GM12878 (cell line): ENCODE measurements around the gene RAB15. TPM values are rescaled to one million over a fixed set of nuclear protein-coding genes. Genes with fewer than 3 reads are reported as not detected.

Source experiments
- ATAC-seq: fragments of 200-7000 bp; cut with Tn5 transposase; 3 replicates; pipeline ENCODE4 v1.9.1; 2020; ENCODE audit warnings: mild to moderate bottlenecking, moderate library complexity
- BruUV-seq: library from RNA; stranded (reverse); fragments of 400-500 nt; replicated peaks from 2 replicates; lab custom pipeline; 2021; lab: Mats Ljungman, UMichigan
- CTCF ChIA-PET: fragments of 300-600 bp; sonication (Branson Sonifier 250); formaldehyde crosslinking; extraction: SDS; loops from one replicate; lab custom pipeline; 2021; ENCODE audit warnings: inconsistent platforms; lab: Yijun Ruan, JAX
- POLR2A ChIA-PET: fragments of 350-600 bp; formaldehyde crosslinking; extraction: SDS; loops from one replicate; lab custom pipeline; 2021; ENCODE audit warnings: inconsistent platforms; lab: Charles Lee
- RAD21 ChIA-PET: fragments of 300-600 bp; sonication (Branson Sonifier 250); formaldehyde crosslinking; loops from one replicate; lab custom pipeline; 2023; ENCODE audit warnings: antibody characterized with exemption; ENCODE audit not compliant: unreplicated experiment; lab: Charles Lee
- SMC1A ChIA-PET: fragments of 300-600 bp; sonication (Branson Sonifier 250); formaldehyde crosslinking; loops from one replicate; lab custom pipeline; 2023; ENCODE audit not compliant: unreplicated experiment, uncharacterized antibody; lab: Charles Lee
- DNase-seq: peaks from one replicate; pipeline ENCODE4 v3.0.0-alpha.2; 2011; ENCODE audit warnings: low read depth, low spot score
- FAIRE-seq: peaks from 3 replicates; lab custom pipeline; 2011; peaks lifted over from hg19 to GRCh38; lab: Jason Lieb, UNC
- H2AFZ ChIP-seq: 2 replicates; pipeline ENCODE4 v1.6.0; 2011; ENCODE audit warnings: low read depth, low read length, control low read depth; ENCODE audit not compliant: control insufficient read depth
- H3K27ac ChIP-seq: 2 replicates; pipeline ENCODE4 v1.5.1; 2011; ENCODE audit warnings: control low read depth; ENCODE audit not compliant: control insufficient read depth, insufficient read depth
- H3K27me3 ChIP-seq, 2 experiments: replicated peaks in 1 of 2; 2 replicates each; pipeline versions ENCODE4 v1.6.0 to v1.6.1; 2011; ENCODE audit warnings: low read length in 1 of 2; ENCODE audit not compliant: control insufficient read depth in 2 of 2, insufficient read depth in 2 of 2
- H3K36me3 ChIP-seq, 2 experiments: 2 replicates each; pipeline ENCODE4 v1.5.1; 2011; ENCODE audit warnings: low read length in 1 of 2; ENCODE audit not compliant: control insufficient read depth in 2 of 2, insufficient read depth in 2 of 2
- H3K4me1 ChIP-seq: 2 replicates; pipeline ENCODE4 v1.6.1; 2011; ENCODE audit warnings: mild to moderate bottlenecking, low read length, moderate library complexity, mixed read lengths; ENCODE audit not compliant: control insufficient read depth, insufficient read depth
- H3K4me2 ChIP-seq: 2 replicates; pipeline ENCODE4 v1.6.0; 2011; ENCODE audit warnings: control low read depth; ENCODE audit not compliant: control insufficient read depth, insufficient read depth
- H3K4me3 ChIP-seq: fragments of 200-600 bp; sonication (generic); 2 replicates; pipeline ENCODE4 v1.5.1; 2016
- H3K79me2 ChIP-seq: 2 replicates; pipeline ENCODE4 v1.6.0; 2011; ENCODE audit warnings: low read length; ENCODE audit not compliant: control insufficient read depth, insufficient read depth
- H3K9ac ChIP-seq: 2 replicates; pipeline ENCODE4 v1.8.0; 2011; ENCODE audit warnings: low read length, control low read depth, mixed read lengths; ENCODE audit not compliant: control insufficient read depth, insufficient read depth
- H3K9me3 ChIP-seq: replicated peaks from 3 replicates; pipeline ENCODE4 v1.5.1; 2011; ENCODE audit warnings: mild to moderate bottlenecking, low read length; ENCODE audit not compliant: control insufficient read depth, insufficient read depth
- H4K20me1 ChIP-seq: 2 replicates; pipeline ENCODE4 v1.6.0; 2011; ENCODE audit not compliant: control insufficient read depth, insufficient read depth
- ASH2L ChIP-seq: fragments of 300-600, 200-600 bp; sonication (generic); IDR thresholded peaks from 2 replicates; pipeline ENCODE4 v1.6.1; 2017; ENCODE audit warnings: low read depth, mild to moderate bottlenecking, borderline replicate concordance
- BHLHE40 ChIP-seq, 2 experiments: fragments of 450-650 bp in 1 of 2; IDR thresholded peaks; 2 replicates each; pipeline ENCODE4 v1.6.1; 2011 to 2017; ENCODE audit warnings: low read depth in 2 of 2, borderline replicate concordance in 1 of 2, improper control_type of control experiment in 1 of 2, low read length in 1 of 2, mild to moderate bottlenecking in 1 of 2
- EZH2 ChIP-seq: IDR thresholded peaks from 2 replicates; pipeline ENCODE4 v1.6.1; 2012; ENCODE audit warnings: low read depth, mild to moderate bottlenecking, control low read depth, inconsistent platforms, low read length, borderline replicate concordance; ENCODE audit not compliant: control insufficient read depth
- IRF3 ChIP-seq: fragments of 450-650 bp; IDR thresholded peaks from 2 replicates; pipeline ENCODE4 v1.6.1; 2014; ENCODE audit warnings: mild to moderate bottlenecking
- IRF4 ChIP-seq: IDR thresholded peaks from 2 replicates; pipeline ENCODE4 v1.6.1; 2011; ENCODE audit warnings: low read depth, low read length
- MLLT1 ChIP-seq: fragments of 450-650 bp; IDR thresholded peaks from 2 replicates; pipeline ENCODE4 v1.6.1; 2016; ENCODE audit warnings: mild to moderate bottlenecking
- NRF1 ChIP-seq: conservative IDR thresholded peaks from 2 replicates; pipeline ENCODE4 v1.6.1; 2011; ENCODE audit warnings: mild to moderate bottlenecking, low read depth, low read length, improper control_type of control experiment
- PAX8 ChIP-seq: fragments of 450-650 bp; IDR thresholded peaks from 2 replicates; pipeline ENCODE4 v1.6.1; 2017; ENCODE audit warnings: mild to moderate bottlenecking, moderate library complexity
- RAD51 ChIP-seq: fragments of 450-650 bp; IDR thresholded peaks from 2 replicates; pipeline ENCODE4 v1.6.1; 2016; ENCODE audit warnings: moderate library complexity, mild to moderate bottlenecking, inconsistent platforms
- RUNX3 ChIP-seq: IDR thresholded peaks from 2 replicates; pipeline ENCODE4 v1.6.1; 2012; ENCODE audit warnings: low read length, inconsistent platforms
- SREBF2 ChIP-seq: IDR thresholded peaks from 2 replicates; pipeline ENCODE4 v1.6.1; 2012; ENCODE audit warnings: mild to moderate bottlenecking, low read length
- ZBTB40 ChIP-seq: fragments of 450-650 bp; IDR thresholded peaks from 2 replicates; pipeline ENCODE4 v1.6.1; 2016; ENCODE audit warnings: mild to moderate bottlenecking, moderate library complexity, borderline replicate concordance
- WGBS: methylation state at CpG from one replicate; pipeline ENCODE4 v1.1.6; 2016; ENCODE audit warnings: low lambda C conversion rate; ENCODE audit not compliant: insufficient replicate concordance, insufficient coverage; ENCODE audit errors: missing lambda C conversion rate; 5-methylcytosine and 5-hydroxymethylcytosine counted together
- in situ Hi-C: fragments of 300-500 bp; cut with MboI; formaldehyde crosslinking; loops from 9 replicates; pipeline ENCODE4 v1.14.3; 2018; ENCODE audit warnings: mixed read lengths
- intact Hi-C: fragments of 100-400 bp; cut with micrococcal nuclease; formaldehyde crosslinking; loops from one replicate; pipeline ENCODE4 v1.14.2; 2022; ENCODE audit not compliant: unreplicated experiment
- polyA plus RNA-seq, 11 experiments: library from polyadenylated mRNA; depleted of rRNA in 4 of 11; unstranded in 6 of 11; stranded (reverse) in 5 of 11; fragments of >200 nt; fragmentation: Nextera tagmentation in 4 of 11; fragmentation: Illumina TruSeq in 1 of 11; extraction: Ambion mirVana in 4 of 11; extraction: Trizol in 1 of 11; gene quantifications; 1 replicate in 1 of 11; 2 replicates in 10 of 11; pipeline versions ENCODE4 v1.2.1 to v1.2.3, GENCODE V29; 2011 to 2016; ENCODE audit warnings: inconsistent platforms in 2 of 11, missing spikeins in 2 of 11, low read depth in 1 of 11
- total RNA-seq, 4 experiments: library from RNA; depleted of rRNA in 3 of 4; stranded (reverse); fragments of >200 nt in 3 of 4; fragmentation: Illumina TruSeq in 1 of 4; extraction: Trizol in 1 of 4; gene quantifications; 2 replicates each; pipeline versions ENCODE4 v1.2.1 to v1.2.3, GENCODE V29; 2013 to 2021
- TF ChIP-seq, protein P1 (sequence below): fragments of 450-650 bp; IDR thresholded peaks from 2 replicates; pipeline ENCODE4 v1.6.1; 2017; ENCODE audit warnings: mild to moderate bottlenecking

RAB15 gene
- total and polyA plus RNA-seq, 10 of the 15 experiments (the other 5 are each of a cell fraction or from before 2014, with no cell fraction given) = 0.32 to 3.9 (median 2.1) TPM

DNA sequence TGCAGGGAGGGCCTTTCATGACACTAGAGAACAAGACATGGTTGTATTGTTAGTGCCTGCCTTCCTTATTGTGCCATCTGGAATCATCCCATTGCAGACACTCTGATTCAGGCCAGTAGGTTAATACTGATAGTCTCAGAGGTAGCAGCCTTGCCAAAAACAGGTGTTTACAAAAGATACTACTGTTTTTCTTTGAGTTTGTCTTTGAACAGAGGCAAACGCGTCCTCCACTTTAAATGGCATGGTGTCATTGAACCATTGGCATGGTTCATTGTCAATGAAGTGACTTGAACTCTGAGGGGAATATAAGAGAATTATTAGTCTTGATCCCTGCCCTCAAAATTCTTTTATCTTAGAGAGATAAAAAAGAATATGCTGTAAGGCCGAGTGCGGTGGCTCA is 18.8 kb upstream of the RAB15 start (continued):
- TF ChIP-seq MLLT1 = no peak
- TF ChIP-seq ASH2L = no peak
- TF ChIP-seq PAX8 = no peak
- TF ChIP-seq SREBF2 = no peak

DNA sequence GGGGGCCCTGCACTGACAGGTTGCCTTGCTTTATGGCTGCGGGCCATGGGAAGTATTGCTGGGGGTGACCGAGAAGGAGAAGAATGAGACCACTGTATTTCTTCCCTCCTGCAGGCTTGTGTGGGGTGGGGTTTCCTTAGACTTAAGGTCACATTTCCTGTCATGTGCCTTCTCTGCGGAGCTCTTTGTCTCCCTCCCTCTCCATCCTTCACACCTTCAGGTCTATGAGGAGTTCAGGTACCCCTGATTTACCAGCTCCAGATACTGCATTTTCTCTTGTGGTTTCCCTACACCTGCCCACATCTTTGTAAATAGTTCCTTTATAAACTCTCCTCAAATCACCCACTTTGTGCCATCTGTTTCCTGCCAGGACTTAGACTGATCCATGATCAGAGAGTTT is 18.2 kb upstream of the RAB15 start:
- ATAC-seq = no peak
- peaks cover 70% of the 10 kb centered on the region for H3K79me2 ChIP-seq
- no peak for DNase-seq
- intact Hi-C loops = no loop called here
- FAIRE-seq = no peak
- BruUV-seq = no TSS peak
- peak overlapping the region; percentile 93; the same call in 1 of the 2 replicates for H3K4me3 ChIP-seq
- H3K27ac ChIP-seq = peak overlapping the region; percentile 45
- no peaks in the 10 kb centered on the region for H3K36me3 ChIP-seq
- POLR2A ChIA-PET = interaction anchor here (1.0 to 1.6 kb wide), 3 partner anchors 8 to 12 kb away, joined by 3 to 4 read pairs (median 3); no protein-coding TSS in a partner anchor
- no peaks in the 10 kb centered on the region for H3K27me3 ChIP-seq
- CTCF ChIA-PET = interaction anchor here (1.4 to 9.5 kb wide), 3 partner anchors 10 to 425 kb away, joined by 3 to 109 read pairs (median 67); no protein-coding TSS in a partner anchor
- H3K4me1 ChIP-seq = peaks cover 38% of the 10 kb centered on the region
- RAD21 ChIA-PET = interaction anchor here (1.6 to 2.8 kb wide), 2 partner anchors 9 to 30 kb away, joined by 5 to 17 read pairs; no protein-coding TSS in a partner anchor
- 3% methylated on average over 3 of the region's 3 CpGs for WGBS
- H4K20me1 ChIP-seq = no peaks in the 10 kb centered on the region
- H3K9ac ChIP-seq = no peak overlapping the region
- in situ Hi-C loops = no loop called here
- H3K4me2 ChIP-seq = peak overlapping the region; percentile 68
- SMC1A ChIA-PET = interaction anchor here (1.0 to 4.9 kb wide), 2 partner anchors 10 to 98 kb away, joined by 3 to 55 read pairs; no protein-coding TSS in a partner anchor
- no peak overlapping the region for H2AFZ ChIP-seq
- no peaks in the 10 kb centered on the region; the same call in 2 of the 3 replicates for H3K9me3 ChIP-seq
- no peak for TF ChIP-seq NRF1
- TF ChIP-seq RUNX3 = peak; percentile 25; the same call in 1 of the 2 replicates
- no peak for TF ChIP-seq IRF3
- no peak for TF ChIP-seq IRF4
- no peak for TF ChIP-seq ZBTB40
- peak; percentile 31; the same call in 1 of the 2 replicates for TF ChIP-seq RAD51
- TF ChIP-seq EZH2 = no peak
- TF ChIP-seq, protein P1, sequence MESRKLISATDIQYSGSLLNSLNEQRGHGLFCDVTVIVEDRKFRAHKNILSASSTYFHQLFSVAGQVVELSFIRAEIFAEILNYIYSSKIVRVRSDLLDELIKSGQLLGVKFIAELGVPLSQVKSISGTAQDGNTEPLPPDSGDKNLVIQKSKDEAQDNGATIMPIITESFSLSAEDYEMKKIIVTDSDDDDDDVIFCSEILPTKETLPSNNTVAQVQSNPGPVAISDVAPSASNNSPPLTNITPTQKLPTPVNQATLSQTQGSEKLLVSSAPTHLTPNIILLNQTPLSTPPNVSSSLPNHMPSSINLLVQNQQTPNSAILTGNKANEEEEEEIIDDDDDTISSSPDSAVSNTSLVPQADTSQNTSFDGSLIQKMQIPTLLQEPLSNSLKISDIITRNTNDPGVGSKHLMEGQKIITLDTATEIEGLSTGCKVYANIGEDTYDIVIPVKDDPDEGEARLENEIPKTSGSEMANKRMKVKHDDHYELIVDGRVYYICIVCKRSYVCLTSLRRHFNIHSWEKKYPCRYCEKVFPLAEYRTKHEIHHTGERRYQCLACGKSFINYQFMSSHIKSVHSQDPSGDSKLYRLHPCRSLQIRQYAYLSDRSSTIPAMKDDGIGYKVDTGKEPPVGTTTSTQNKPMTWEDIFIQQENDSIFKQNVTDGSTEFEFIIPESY = no peak
- TF ChIP-seq BHLHE40 (IDR thresholded peaks at IDR 0.05; ENCODE audit: borderline replicate concordance in 1 of 2, low read depth in 2 of 2, low read length in 1 of 2) = 0 out of 4 replicates have a peak, but pooled peaks of 1 of the 2 experiments have one; percentile 13
